RWPE2 (cell line): ENCODE measurements around the gene SUPT5H.

Source experiments
- ATAC-seq: fragments of 200-7000 bp; cut with Tn5 transposase; 3 replicates; pipeline ENCODE4 v1.9.1; 2021; ENCODE audit warnings: low read depth
- DNase-seq: peaks from one replicate; pipeline ENCODE4 v3.0.0-alpha.2; 2020; ENCODE audit warnings: low spot score
- H3K27ac ChIP-seq: fragments of 450-650 bp; 2 replicates; pipeline ENCODE4 v1.5.1; 2017; ENCODE audit warnings: mild to moderate bottlenecking; ENCODE audit not compliant: poor library complexity, severe bottlenecking
- H3K27me3 ChIP-seq: fragments of 250-450 bp; sonication (Bioruptor Pico); 2 replicates; pipeline ENCODE4 v1.5.1; 2021; ENCODE audit warnings: mild to moderate bottlenecking, moderate library complexity; ENCODE audit not compliant: insufficient read depth, poor library complexity, severe bottlenecking
- H3K36me3 ChIP-seq: fragments of 250-450 bp; sonication (Bioruptor Pico); 2 replicates; pipeline ENCODE4 v1.5.1; 2020; ENCODE audit warnings: low read depth, mild to moderate bottlenecking, moderate library complexity
- H3K4me1 ChIP-seq: fragments of 250-450 bp; sonication (Bioruptor Pico); 2 replicates; pipeline ENCODE4 v1.5.1; 2021; ENCODE audit warnings: mild to moderate bottlenecking, moderate library complexity; ENCODE audit not compliant: insufficient read depth, poor library complexity, severe bottlenecking
- H3K4me3 ChIP-seq: fragments of 250-450 bp; sonication (Bioruptor Pico); 2 replicates; pipeline ENCODE4 v1.5.1; 2021; ENCODE audit warnings: mild to moderate bottlenecking, moderate library complexity; ENCODE audit not compliant: severe bottlenecking
- H3K9me3 ChIP-seq: fragments of 250-450 bp; sonication (Bioruptor Pico); 2 replicates; pipeline ENCODE4 v1.5.1; 2021; ENCODE audit warnings: mild to moderate bottlenecking, moderate library complexity; ENCODE audit not compliant: severe bottlenecking
- TF ChIP-seq, protein P1 (sequence below): fragments of 450-650 bp; IDR thresholded peaks from one replicate; pipeline ENCODE4 v1.5.1; 2017; ENCODE audit warnings: mild to moderate bottlenecking, moderate library complexity; ENCODE audit not compliant: poor library complexity, severe bottlenecking

SUPT5H gene

DNA sequence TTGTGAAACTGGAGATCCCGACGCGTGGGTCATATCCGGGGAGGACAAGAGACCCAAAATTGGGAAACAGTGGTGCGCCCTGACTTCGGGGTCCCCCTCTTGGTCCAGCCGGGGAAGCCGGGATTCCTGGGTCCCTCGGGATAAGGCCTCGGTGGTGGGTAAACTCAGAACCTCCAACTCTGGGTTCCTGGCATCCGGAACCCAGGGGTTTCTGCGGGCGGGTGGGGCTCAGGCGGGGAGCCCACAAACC is 38.0 kb upstream of the SUPT5H start:
- H3K4me1 ChIP-seq: peaks cover 25% of the 10 kb centered on the region
- TF ChIP-seq, protein P1, sequence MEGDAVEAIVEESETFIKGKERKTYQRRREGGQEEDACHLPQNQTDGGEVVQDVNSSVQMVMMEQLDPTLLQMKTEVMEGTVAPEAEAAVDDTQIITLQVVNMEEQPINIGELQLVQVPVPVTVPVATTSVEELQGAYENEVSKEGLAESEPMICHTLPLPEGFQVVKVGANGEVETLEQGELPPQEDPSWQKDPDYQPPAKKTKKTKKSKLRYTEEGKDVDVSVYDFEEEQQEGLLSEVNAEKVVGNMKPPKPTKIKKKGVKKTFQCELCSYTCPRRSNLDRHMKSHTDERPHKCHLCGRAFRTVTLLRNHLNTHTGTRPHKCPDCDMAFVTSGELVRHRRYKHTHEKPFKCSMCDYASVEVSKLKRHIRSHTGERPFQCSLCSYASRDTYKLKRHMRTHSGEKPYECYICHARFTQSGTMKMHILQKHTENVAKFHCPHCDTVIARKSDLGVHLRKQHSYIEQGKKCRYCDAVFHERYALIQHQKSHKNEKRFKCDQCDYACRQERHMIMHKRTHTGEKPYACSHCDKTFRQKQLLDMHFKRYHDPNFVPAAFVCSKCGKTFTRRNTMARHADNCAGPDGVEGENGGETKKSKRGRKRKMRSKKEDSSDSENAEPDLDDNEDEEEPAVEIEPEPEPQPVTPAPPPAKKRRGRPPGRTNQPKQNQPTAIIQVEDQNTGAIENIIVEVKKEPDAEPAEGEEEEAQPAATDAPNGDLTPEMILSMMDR: no peak
- peaks cover 25% of the 10 kb centered on the region for H3K36me3 ChIP-seq
- DNase-seq (no peak), ATAC-seq (no peak)
- H3K27me3 ChIP-seq: no peaks in the 10 kb centered on the region
- peak overlapping the region; percentile 89 for H3K4me3 ChIP-seq
- no peaks in the 10 kb centered on the region for H3K9me3 ChIP-seq
- H3K27ac ChIP-seq: peak overlapping the region; percentile 97

DNA sequence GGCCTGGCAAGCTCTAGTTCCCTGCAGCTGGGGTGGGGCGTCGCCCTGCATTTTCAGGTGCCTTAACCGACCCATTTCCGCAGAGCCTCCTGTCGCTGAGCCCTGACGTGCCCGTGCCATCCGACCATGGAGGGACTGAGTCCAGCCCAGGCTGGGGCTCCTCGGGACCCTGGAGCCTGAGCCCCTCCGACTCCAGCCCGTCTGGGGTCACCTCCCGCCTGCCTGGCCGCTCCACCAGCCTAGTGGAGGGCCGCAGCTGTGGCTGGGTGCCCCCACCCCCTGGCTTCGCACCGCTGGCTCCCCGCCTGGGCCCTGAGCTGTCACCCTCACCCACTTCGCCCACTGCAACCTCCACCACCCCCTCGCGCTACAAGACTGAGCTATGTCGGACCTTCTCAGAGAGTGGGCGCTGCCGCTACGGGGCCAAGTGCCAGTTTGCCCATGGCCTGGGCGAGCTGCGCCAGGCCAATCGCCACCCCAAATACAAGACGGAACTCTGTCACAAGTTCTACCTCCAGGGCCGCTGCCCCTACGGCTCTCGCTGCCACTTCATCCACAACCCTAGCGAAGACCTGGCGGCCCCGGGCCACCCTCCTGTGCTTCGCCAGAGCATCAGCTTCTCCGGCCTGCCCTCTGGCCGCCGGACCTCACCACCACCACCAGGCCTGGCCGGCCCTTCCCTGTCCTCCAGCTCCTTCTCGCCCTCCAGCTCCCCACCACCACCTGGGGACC is 37.6 kb upstream of the SUPT5H start:
- TF ChIP-seq, protein P1: no peak
- Histone ChIP-seq H3K4me1 (peaks cover 21% of the 10 kb centered on the region), H3K36me3 (peaks cover 25% of the 10 kb centered on the region), H3K27ac (peak overlapping the region; percentile 97), H3K27me3 (no peaks in the 10 kb centered on the region), H3K9me3 (no peaks in the 10 kb centered on the region), H3K4me3 (peak overlapping the region; percentile 89)
- DNase-seq: no peak
- ATAC-seq: no peak

DNA sequence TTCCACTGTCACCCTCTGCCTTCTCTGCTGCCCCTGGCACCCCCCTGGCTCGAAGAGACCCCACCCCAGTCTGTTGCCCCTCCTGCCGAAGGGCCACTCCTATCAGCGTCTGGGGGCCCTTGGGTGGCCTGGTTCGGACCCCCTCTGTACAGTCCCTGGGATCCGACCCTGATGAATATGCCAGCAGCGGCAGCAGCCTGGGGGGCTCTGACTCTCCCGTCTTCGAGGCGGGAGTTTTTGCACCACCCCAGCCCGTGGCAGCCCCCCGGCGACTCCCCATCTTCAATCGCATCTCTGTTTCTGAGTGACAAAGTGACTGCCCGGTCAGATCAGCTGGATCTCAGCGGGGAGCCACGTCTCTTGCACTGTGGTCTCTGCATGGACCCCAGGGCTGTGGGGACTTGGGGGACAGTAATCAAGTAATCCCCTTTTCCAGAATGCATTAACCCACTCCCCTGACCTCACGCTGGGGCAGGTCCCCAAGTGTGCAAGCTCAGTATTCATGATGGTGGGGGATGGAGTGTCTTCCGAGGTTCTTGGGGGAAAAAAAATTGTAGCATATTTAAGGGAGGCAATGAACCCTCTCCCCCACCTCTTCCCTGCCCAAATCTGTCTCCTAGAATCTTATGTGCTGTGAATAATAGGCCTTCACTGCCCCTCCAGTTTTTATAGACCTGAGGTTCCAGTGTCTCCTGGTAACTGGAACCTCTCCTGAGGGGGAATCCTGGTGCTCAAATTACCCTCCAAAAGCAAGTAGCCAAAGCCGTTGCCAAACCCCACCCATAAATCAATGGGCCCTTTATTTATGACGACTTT is 36.8 kb upstream of the SUPT5H start:
- Histone ChIP-seq H3K27ac (peak overlapping the region; percentile 97), H3K9me3 (no peaks in the 10 kb centered on the region), H3K27me3 (no peaks in the 10 kb centered on the region), H3K36me3 (peaks cover 25% of the 10 kb centered on the region), H3K4me1 (peaks cover 19% of the 10 kb centered on the region), H3K4me3 (peak overlapping the region; percentile 89)
- no peak for ATAC-seq
- DNase-seq: no peak
- TF ChIP-seq, protein P1: no peak

DNA sequence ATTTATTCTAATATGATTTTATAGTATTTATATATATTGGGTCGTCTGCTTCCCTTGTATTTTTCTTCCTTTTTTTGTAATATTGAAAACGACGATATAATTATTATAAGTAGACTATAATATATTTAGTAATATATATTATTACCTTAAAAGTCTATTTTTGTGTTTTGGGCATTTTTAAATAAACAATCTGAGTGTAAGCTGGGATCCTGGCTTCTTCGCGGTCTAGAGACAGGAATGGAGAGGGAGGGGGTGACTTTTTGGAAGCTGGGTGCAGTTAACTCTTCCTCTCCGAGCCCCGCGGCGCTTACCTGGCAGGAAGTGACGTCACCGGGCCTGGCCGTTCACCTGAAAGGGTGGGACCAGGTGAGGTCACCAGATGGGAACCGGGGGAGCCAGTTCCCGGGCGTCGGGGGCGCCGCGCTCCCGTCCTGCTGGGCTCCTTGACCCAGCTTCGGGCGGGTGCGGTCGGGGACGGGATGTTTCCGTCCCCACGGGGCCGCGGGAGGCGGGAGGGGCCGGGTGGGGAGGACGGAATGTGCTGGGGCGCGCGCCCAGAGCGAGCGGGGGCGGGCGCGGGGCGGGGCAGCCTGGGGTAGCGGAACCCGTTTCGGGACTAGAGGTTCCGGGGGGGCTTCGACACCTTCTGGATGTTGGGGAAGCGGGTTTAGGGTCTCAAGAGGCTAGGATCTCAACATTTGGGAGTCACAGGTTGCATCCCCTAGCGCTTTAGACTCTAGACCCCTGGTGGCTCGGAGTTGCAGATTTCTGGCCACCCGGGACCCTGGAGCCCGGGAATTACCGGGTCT is 36.0 kb upstream of the SUPT5H start:
- DNase-seq (peak; percentile 99), ATAC-seq (peak; percentile 20)
- Histone ChIP-seq H3K27ac (peak overlapping the region; percentile 97), H3K4me3 (peak overlapping the region; percentile 89), H3K4me1 (peaks cover 14% of the 10 kb centered on the region), H3K36me3 (peaks cover 25% of the 10 kb centered on the region), H3K9me3 (no peaks in the 10 kb centered on the region), H3K27me3 (no peaks in the 10 kb centered on the region)
- TF ChIP-seq, protein P1: no peak
